Astrocyte of the spinal cord (primary cell): ENCODE measurements around the gene TMEM30A.
A peak's percentile ranks its signal among the peaks of the same experiment; 100 is the strongest.

ENCODE experiments used
- DNase-seq: peaks from one replicate; pipeline ENCODE4 v3.0.0; 2011; ENCODE audit warnings: low read depth, low spot score
- H3K4me3 ChIP-seq: 2 replicates; pipeline ENCODE4 v1.5.1; 2011; ENCODE audit warnings: low read depth, mild to moderate bottlenecking, low read length, moderate library complexity
- in situ Hi-C: cut with HindIII; loops from 2 replicates; pipeline ENCODE4 v1.10.0; 2017; ENCODE audit warnings: low sequenced_read_pairs
- TF ChIP-seq, protein P1 (sequence below): IDR thresholded peaks from 2 replicates; pipeline ENCODE4 v1.5.1; 2012; ENCODE audit warnings: low read depth, mild to moderate bottlenecking, low read length, inconsistent platforms

The TMEM30A gene

DNA sequence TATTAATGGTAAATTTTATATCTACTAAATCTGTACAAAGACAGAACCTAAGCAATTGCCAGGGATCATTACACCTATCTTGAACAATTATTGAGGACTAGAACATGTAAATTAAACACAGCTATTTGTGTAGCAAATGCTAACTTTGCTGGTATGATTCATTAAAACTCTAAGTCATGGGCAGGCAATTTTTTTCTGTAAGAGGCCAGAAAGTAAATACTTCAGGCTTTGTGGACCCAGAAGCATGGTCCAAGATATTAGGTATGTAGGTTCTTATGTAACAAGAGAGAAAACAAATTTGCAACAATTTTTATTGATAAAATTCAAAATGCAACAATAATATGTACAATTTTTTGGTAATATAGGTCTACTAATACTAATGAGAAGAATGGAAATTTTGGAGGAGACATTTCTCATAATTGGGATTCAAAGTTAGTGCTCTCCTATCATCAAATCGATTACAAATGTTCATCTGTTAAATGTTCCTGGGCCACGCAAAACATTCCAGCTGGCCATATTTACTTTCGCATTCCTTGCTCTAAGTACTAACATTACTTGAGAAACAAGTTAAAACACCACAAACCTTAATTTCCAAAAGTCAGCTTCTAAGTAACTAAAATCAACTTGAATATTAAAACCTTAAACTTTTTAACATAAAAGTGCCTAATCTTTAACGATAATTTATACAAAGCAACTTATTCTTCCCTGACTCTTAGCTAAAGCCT lies 4.3 kb downstream of the TMEM30A start:
- TF ChIP-seq, protein P1, sequence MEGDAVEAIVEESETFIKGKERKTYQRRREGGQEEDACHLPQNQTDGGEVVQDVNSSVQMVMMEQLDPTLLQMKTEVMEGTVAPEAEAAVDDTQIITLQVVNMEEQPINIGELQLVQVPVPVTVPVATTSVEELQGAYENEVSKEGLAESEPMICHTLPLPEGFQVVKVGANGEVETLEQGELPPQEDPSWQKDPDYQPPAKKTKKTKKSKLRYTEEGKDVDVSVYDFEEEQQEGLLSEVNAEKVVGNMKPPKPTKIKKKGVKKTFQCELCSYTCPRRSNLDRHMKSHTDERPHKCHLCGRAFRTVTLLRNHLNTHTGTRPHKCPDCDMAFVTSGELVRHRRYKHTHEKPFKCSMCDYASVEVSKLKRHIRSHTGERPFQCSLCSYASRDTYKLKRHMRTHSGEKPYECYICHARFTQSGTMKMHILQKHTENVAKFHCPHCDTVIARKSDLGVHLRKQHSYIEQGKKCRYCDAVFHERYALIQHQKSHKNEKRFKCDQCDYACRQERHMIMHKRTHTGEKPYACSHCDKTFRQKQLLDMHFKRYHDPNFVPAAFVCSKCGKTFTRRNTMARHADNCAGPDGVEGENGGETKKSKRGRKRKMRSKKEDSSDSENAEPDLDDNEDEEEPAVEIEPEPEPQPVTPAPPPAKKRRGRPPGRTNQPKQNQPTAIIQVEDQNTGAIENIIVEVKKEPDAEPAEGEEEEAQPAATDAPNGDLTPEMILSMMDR, result no peak
- in situ Hi-C loops, result no loop called here
- DNase-seq, result no peak
- H3K4me3 ChIP-seq, result no peak overlapping the region

DNA sequence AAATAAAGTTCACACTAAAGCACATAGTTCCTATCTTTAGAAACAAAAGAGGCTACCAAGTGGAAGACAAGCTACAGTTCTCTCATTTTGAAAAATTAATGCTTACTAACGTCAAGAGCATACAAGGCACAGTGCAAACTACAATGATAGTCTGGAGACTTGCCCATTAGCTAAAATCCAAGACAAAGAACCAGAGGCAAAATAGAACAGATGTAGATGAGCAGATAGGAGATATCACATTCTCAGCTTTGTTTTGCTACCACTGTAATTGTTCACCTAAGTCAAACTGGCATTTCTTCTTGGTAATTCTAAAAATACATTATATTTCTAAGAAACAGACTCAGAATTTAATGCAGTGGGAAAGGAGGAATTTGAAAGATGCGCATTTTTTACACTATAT lies 5.2 kb downstream of the TMEM30A start:
- H3K4me3 ChIP-seq, result no peak overlapping the region
- in situ Hi-C loops, result no loop called here
- TF ChIP-seq, protein P1, result no peak
- no peak for DNase-seq

DNA sequence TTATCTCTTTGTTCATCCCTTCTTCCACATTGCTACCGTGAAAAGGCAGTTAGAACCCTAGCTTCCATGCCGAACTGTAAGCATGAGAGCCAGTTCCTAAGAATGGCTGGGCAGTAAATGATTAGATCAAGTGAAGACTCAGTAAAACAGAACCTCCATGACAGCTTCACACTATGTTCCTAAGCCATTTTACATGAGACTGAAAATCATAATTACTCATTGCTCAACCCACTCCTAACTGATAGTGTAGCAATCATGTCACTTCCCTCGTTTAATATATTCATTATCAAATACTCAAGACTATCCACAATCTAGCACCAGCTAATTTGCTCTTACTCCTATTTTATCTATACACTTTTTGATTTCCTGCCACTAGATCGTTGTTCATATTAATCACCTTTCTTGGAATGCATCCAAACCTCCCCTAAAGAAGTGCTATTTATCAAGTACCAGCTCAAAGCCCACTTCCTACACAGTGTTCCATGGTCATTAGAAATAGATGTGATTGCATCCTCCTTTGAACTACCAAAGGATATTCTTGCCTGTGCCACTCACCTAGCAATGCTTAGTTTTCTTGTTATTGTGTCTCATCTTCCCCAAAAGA lies 6.0 kb downstream of the TMEM30A start:
- DNase-seq, result no peak
- H3K4me3 ChIP-seq, result no peak overlapping the region
- in situ Hi-C loops, result no loop called here

DNA sequence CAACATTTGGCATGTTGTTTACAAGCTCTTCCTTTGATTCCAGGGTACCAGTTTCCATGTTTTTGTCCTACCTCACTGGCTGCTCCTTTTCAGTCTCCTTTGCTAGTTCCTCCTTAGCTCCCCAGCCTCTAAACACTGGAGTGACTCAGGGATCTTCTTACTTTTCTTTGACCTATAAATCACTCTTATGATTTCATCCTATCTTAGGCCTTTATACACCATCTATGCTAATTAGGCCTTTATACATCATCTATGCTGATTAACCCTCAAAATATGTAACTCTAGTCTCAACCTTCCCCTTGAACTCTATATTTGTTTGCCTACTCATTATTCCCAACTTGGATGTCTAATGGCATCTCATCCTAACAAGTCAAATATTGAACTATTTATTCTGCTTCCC lies 9.5 kb downstream of the TMEM30A start:
- in situ Hi-C loops, result no loop called here
- H3K4me3 ChIP-seq, result no peak overlapping the region
- TF ChIP-seq, protein P1, result no peak
- peak; percentile 75 for DNase-seq

More for the DNA sequence above, 6.0 kb downstream of the TMEM30A start:
- TF ChIP-seq, protein P1, result no peak

DNA sequence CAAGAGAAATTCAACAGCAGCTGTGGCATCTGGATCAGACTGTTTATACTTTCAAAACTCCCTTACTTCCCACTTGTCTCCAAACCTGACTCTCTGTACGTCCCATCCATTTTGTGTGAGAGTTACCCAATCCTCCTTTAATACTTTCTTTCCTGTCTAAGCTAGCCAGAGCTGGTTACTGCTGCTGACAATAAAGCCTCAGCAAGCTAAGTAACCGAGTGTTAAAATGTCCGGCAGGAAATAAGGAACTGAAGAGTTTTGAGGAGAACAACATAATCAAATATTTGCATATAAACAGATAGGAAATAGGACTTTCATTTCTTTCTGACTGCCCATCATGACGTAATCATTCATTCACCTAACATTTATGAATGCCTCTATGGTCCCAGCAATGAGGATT lies 11.6 kb downstream of the TMEM30A start:
- TF ChIP-seq, protein P1, result no peak
- no peak for DNase-seq
- no peak overlapping the region for H3K4me3 ChIP-seq
- in situ Hi-C loops, result no loop called here

DNA sequence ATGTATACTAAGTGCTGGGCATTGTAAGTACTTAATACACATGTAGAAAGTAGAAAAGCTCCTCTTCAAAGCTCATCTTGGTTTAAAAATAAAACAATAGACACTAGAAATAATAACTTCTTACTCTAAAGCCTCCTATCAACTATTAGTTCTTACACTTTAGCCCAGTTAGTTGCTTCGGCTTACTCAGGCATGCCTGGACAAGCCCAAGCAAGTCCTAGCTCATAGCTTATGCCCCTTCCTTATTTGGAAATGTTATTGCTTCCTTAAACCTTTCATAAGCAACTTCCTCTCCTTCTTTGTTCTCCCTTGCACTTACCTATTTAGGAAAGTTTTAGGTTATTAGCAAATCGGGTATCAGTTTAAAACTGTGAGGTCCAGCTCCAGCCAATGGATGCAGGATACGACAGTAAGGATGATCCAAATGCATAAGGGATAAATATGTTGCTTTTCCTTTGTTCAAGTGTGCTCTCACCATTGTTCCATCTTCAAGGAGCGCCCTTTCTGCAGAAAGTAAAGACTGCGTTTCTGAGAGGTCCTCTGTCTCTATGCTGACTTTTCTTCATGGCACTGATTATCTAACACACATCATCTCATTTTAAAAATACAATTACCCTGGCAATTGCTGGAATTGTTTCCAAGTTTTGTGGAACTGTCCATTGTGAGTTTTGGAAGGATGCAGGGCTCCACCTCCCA lies 12.3 kb downstream of the TMEM30A start:
- no peak overlapping the region for H3K4me3 ChIP-seq
- TF ChIP-seq, protein P1, result no peak
- peak; percentile 53 for DNase-seq
- in situ Hi-C loops, result no loop called here
